SH-SY5Y (cell line): ENCODE measurements around the gene RASD1.

Experiments used
- GATA2 ChIP-seq: IDR thresholded peaks from 2 replicates; pipeline ENCODE4 v1.6.1; 2011; ENCODE audit warnings: mild to moderate bottlenecking, low read depth, low read length
- GATA3 ChIP-seq: IDR thresholded peaks from 2 replicates; pipeline ENCODE4 v1.6.1; 2011; ENCODE audit warnings: low read depth, mild to moderate bottlenecking, low read length, moderate library complexity

GRCh38 chr17:17462048-17462824 is 34.0 kb downstream of the RASD1 start:
- TF ChIP-seq GATA3 (no peak), GATA2 (no peak)
